Effector memory CD8-positive, alpha-beta T cell (primary cell): ENCODE measurements around the gene PIK3C2B.

ENCODE experiments used
- ATAC-seq: fragments of 150-1000 bp; cut with Tn5 transposase; replicated peaks from 2 replicates; pipeline ENCODE4 v1.10.0; 2021; ENCODE audit warnings: mild to moderate bottlenecking, moderate library complexity
- DNase-seq, 3 experiments: peaks; one replicate each; pipeline ENCODE4 v3.0.0; 2021
- H3K27ac Mint-ChIP-seq, 2 donors: one replicate each; pipeline ENCODE4 v1.8.0; 2022; ENCODE audit warnings: mild to moderate bottlenecking in 2 of 2, mixed read lengths in 2 of 2, moderate library complexity in 2 of 2
- H3K27me3 Mint-ChIP-seq, 2 donors: one replicate each; pipeline ENCODE4 v1.8.0; 2022; ENCODE audit warnings: mixed read lengths in 2 of 2
- H3K36me3 Mint-ChIP-seq: one replicate; pipeline ENCODE4 v1.8.0; 2022; ENCODE audit warnings: mild to moderate bottlenecking, moderate library complexity, mixed read lengths; ENCODE audit not compliant: insufficient read depth
- H3K4me1 Mint-ChIP-seq, 2 donors: one replicate each; pipeline ENCODE4 v1.8.0; 2022; ENCODE audit warnings: low read depth in 2 of 2, mixed read lengths in 2 of 2
- H3K4me3 Mint-ChIP-seq, 2 donors: one replicate each; pipeline ENCODE4 v1.8.0; 2022; ENCODE audit warnings: mild to moderate bottlenecking in 2 of 2, mixed read lengths in 2 of 2, moderate library complexity in 2 of 2
- H3K9me3 Mint-ChIP-seq, 2 donors: one replicate each; pipeline ENCODE4 v1.8.0; 2022; ENCODE audit warnings: mixed read lengths in 2 of 2

The PIK3C2B gene

GRCh38 chr1:204456826-204457442, 37.7 kb downstream of the PIK3C2B start:
- Mint-ChIP-seq H3K4me1 (peaks cover 8 to 23% of the 10 kb centered on the region in 2 donors), H3K27me3 (no peaks in the 10 kb centered on the region), H3K9me3 (no peaks in the 10 kb centered on the region), H3K36me3 (peaks cover 14% of the 10 kb centered on the region), H3K27ac (peak overlapping the region in 1 of 2 donors; percentile 38), H3K4me3 (no peak overlapping the region)
- DNase-seq: no peak
- no peak for ATAC-seq

- no peak overlapping the region for H3K27ac Mint-ChIP-seq
- no peak overlapping the region for H3K4me3 Mint-ChIP-seq
- ATAC-seq (no peak), DNase-seq (no peak)
- no peaks in the 10 kb centered on the region for H3K9me3 Mint-ChIP-seq
- H3K36me3 Mint-ChIP-seq: peaks cover 14% of the 10 kb centered on the region
- peaks cover 8 to 16% of the 10 kb centered on the region in 2 donors for H3K4me1 Mint-ChIP-seq
- no peaks in the 10 kb centered on the region for H3K27me3 Mint-ChIP-seq
Measured at GRCh38 chr1:204455831-204456145, 38.8 kb downstream of the PIK3C2B start.

GRCh38 chr1:204455063-204455830, 39.4 kb downstream of the PIK3C2B start:
- peak overlapping the region; percentile 77 to 90 for H3K27ac Mint-ChIP-seq

GRCh38 chr1:204454476-204454875, 40.1 kb downstream of the PIK3C2B start:
- H3K27me3 Mint-ChIP-seq: no peaks in the 10 kb centered on the region
- ATAC-seq: no peak
- DNase-seq: no peak
- peaks cover 14% of the 10 kb centered on the region for H3K36me3 Mint-ChIP-seq
- H3K9me3 Mint-ChIP-seq: no peaks in the 10 kb centered on the region
- no peak overlapping the region for H3K4me3 Mint-ChIP-seq
- H3K4me1 Mint-ChIP-seq: peaks cover 11 to 15% of the 10 kb centered on the region in 2 donors
- peak overlapping the region; percentile 77 to 90 for H3K27ac Mint-ChIP-seq

More at GRCh38 chr1:204455063-204455830, 39.4 kb downstream of the PIK3C2B start:
- H3K4me1 Mint-ChIP-seq: peaks cover 11 to 12% of the 10 kb centered on the region in 2 donors
- no peak for DNase-seq
- no peaks in the 10 kb centered on the region for H3K27me3 Mint-ChIP-seq
- no peaks in the 10 kb centered on the region for H3K9me3 Mint-ChIP-seq
- ATAC-seq: no peak
- peaks cover 14% of the 10 kb centered on the region for H3K36me3 Mint-ChIP-seq
- no peak overlapping the region for H3K4me3 Mint-ChIP-seq

DNA sequence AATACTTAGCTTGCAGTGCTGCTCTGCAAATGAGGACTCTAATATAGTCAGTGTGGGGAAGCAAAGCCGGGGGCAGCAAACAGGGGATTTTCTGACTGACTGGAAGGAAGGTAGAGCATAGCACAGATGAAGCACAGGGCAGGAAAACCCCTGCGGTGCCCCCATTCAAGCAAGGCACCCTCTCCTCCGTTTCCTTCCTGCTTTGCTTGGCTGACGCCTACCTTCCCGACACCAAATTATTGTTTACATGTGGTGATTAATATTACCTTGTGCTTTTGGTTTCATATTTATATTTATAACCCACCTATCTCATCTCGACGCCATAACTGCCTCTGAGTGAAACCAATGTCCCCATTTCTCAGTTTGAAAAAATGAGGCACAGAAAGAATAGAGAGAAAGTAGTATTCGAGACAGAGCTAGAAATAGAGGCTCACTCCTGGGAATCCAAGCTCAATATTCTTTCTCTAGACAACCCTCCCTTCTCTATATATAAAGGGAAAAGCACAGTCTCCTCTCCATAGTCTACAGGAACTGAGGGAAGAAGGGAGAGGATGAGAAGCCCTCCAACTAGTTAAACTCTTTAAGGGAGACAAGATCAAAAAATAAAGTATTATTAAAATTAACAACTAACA, 41.3 kb downstream of the PIK3C2B start:
- ATAC-seq: peak; percentile 99
- Mint-ChIP-seq H3K36me3 (peaks cover 17% of the 10 kb centered on the region), H3K4me3 (peak overlapping the region; percentile 62 to 79), H3K27me3 (no peaks in the 10 kb centered on the region), H3K27ac (peak overlapping the region; percentile 90 to 98), H3K4me1 (peaks cover 11 to 17% of the 10 kb centered on the region in 2 donors), H3K9me3 (no peaks in the 10 kb centered on the region)
- peak; percentile 75 to 78 (median 76) for DNase-seq

DNA sequence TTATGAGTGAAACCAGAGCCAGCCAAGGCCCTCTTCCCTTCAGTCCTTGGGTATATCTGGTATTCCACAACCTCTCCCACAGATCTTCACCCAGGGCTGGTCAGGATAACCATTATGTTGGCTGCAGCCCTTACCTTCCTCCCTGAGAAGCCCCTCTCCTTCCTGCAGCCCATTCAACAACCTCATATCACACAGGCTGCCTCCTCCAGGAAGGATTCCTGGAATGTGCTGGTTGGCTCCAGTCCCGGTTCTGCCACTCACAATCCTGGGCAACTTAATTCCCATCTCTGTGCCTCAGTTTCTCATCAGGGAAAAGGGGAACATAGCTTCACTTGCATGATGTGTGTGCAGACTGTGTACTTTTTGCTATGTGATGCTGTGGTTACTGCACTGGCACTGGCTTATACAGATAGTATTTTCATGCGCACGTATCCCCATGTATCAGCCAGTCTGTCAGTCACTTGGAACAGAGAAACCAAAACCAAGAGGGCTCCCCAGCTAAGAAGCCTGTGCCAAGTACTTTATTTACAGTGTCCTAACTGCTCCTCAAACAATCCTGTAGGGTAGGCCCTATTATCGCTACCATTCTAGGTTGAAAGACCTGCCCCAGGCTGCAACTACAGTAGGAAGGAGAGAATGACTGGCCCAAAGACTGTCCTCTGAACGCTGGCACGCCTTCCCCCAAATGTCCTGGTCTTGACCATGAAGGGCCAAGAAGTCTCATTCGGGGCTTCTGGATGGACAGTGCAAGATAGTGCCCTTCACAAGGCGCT, 43.1 kb downstream of the PIK3C2B start:
- H3K27ac Mint-ChIP-seq: peak overlapping the region; percentile 90 to 98
- DNase-seq: no peak
- peaks cover 24% of the 10 kb centered on the region for H3K36me3 Mint-ChIP-seq
- H3K4me1 Mint-ChIP-seq: peaks cover 12 to 21% of the 10 kb centered on the region in 2 donors
- ATAC-seq: no peak
- H3K9me3 Mint-ChIP-seq: no peaks in the 10 kb centered on the region
- no peaks in the 10 kb centered on the region for H3K27me3 Mint-ChIP-seq
- no peak overlapping the region for H3K4me3 Mint-ChIP-seq

- Mint-ChIP-seq H3K4me1 (peaks cover 15 to 24% of the 10 kb centered on the region in 2 donors), H3K4me3 (no peak overlapping the region), H3K36me3 (peaks cover 26% of the 10 kb centered on the region), H3K9me3 (no peaks in the 10 kb centered on the region), H3K27me3 (no peaks in the 10 kb centered on the region), H3K27ac (peak overlapping the region; percentile 90 to 98)
- DNase-seq (no peak), ATAC-seq (no peak)
Measured at GRCh38 chr1:204450461-204451257, 43.9 kb downstream of the PIK3C2B start.

GRCh38 chr1:204449678-204450280, 44.8 kb downstream of the PIK3C2B start:
- Mint-ChIP-seq H3K27ac (peak overlapping the region; percentile 90 to 98), H3K9me3 (no peaks in the 10 kb centered on the region), H3K4me3 (no peak overlapping the region), H3K27me3 (no peaks in the 10 kb centered on the region), H3K4me1 (peaks cover 15 to 22% of the 10 kb centered on the region in 2 donors), H3K36me3 (peaks cover 30% of the 10 kb centered on the region)
- DNase-seq (no peak), ATAC-seq (no peak)

- ATAC-seq: no peak
- Mint-ChIP-seq H3K9me3 (no peaks in the 10 kb centered on the region), H3K4me3 (no peak overlapping the region), H3K27ac (peak overlapping the region; percentile 90 to 98), H3K36me3 (peaks cover 27% of the 10 kb centered on the region), H3K27me3 (no peaks in the 10 kb centered on the region), H3K4me1 (peaks cover 15 to 22% of the 10 kb centered on the region in 2 donors)
- DNase-seq: no peak
Measured at GRCh38 chr1:204448991-204449677, 45.5 kb downstream of the PIK3C2B start.

- ATAC-seq (no peak), DNase-seq (no peak)
- Mint-ChIP-seq H3K4me3 (no peak overlapping the region), H3K27me3 (no peaks in the 10 kb centered on the region), H3K36me3 (peaks cover 28% of the 10 kb centered on the region), H3K27ac (peak overlapping the region; percentile 90 to 98), H3K4me1 (peaks cover 14 to 21% of the 10 kb centered on the region in 2 donors), H3K9me3 (no peaks in the 10 kb centered on the region)
Measured at GRCh38 chr1:204448344-204448964, 46.2 kb downstream of the PIK3C2B start.

DNA sequence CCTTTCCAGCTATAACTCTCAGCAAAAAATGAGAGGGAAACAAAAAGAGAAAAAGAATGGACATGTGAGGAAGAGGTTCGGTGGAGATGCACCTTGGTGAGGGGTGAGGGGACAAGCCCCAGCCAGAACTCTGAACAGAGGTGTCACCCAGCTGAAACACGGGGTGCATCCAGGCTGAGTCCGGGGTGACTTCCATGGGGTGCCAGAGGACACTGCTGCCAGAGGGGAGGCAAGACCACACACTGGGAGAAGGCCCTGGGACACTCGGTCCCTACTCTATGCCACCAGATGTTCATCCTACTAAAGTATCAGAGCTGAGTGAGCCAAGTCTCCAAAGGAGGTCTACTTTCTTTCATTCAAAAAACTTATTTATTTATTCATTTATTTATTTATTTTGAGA, 46.9 kb downstream of the PIK3C2B start:
- ATAC-seq (no peak), DNase-seq (no peak)
- Mint-ChIP-seq H3K27me3 (no peaks in the 10 kb centered on the region), H3K4me1 (peaks cover 6 to 14% of the 10 kb centered on the region in 2 donors), H3K9me3 (no peaks in the 10 kb centered on the region), H3K27ac (peak overlapping the region; percentile 70 to 90), H3K4me3 (no peak overlapping the region), H3K36me3 (peaks cover 25% of the 10 kb centered on the region)
